ENCODE data around the gene POLR3K.

DNA sequence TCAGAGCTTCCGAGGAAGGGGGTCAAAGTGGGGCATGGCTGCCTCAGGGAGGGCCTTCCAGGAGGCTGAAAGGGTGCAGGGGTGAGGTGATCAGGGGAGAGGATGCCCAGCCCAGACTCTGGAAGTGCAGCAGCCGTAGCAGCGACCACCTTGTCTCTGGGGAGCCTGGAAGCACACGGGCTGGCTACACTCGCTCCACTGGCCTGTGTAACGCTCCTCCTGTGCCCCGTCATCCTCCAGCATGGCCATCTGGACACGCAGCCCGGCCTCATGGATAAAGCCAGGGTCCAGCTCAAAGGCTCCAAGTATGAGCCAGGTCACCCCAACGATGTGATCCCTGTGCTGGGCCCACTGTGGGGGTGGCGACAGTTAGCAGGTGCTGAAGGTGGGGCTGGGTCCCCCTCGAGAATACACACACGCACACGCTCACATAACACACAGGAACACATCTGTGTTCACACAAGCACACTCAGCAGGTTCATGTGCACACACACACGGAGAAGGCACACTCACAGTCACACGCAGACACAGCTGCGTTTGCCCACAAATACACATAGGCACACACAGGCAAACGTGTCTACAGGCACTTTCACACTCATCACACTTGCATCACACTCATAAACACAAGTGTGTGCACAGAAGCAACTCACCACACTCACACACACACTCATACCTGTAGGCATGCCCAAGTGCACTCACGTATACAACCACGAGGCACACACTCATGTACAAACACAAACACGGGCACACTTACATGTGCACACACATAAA lies 19.3 kb downstream of the POLR3K start:
- TF ChIP-seq, protein P1, sequence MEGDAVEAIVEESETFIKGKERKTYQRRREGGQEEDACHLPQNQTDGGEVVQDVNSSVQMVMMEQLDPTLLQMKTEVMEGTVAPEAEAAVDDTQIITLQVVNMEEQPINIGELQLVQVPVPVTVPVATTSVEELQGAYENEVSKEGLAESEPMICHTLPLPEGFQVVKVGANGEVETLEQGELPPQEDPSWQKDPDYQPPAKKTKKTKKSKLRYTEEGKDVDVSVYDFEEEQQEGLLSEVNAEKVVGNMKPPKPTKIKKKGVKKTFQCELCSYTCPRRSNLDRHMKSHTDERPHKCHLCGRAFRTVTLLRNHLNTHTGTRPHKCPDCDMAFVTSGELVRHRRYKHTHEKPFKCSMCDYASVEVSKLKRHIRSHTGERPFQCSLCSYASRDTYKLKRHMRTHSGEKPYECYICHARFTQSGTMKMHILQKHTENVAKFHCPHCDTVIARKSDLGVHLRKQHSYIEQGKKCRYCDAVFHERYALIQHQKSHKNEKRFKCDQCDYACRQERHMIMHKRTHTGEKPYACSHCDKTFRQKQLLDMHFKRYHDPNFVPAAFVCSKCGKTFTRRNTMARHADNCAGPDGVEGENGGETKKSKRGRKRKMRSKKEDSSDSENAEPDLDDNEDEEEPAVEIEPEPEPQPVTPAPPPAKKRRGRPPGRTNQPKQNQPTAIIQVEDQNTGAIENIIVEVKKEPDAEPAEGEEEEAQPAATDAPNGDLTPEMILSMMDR (IDR thresholded peaks at IDR 0.05; ENCODE audit: low read length), result no peak
- TF ChIP-seq EZH2 (optimal IDR thresholded peaks at IDR 0.05; ENCODE audit: low read depth, low read length) (no peak), EZH2phosphoT487 (IDR thresholded peaks at IDR 0.05; ENCODE audit: low read length) (no peak)
